CD8-positive, alpha-beta memory T cell (primary cell): ENCODE data around the gene ECPAS. TPM values are rescaled to one million over a fixed set of nuclear protein-coding genes. Genes with fewer than 3 reads are reported as not detected.

Source experiments
- CTCF ChIA-PET: fragments of 350-600 bp; sonication (Branson Sonifier 250); formaldehyde crosslinking; loops from one replicate; lab custom pipeline; 2021; ENCODE audit warnings: antibody characterized with exemption; lab: Charles Lee
- POLR2A ChIA-PET: fragments of 350-600 bp; sonication (Branson Sonifier 250); formaldehyde crosslinking; loops from one replicate; lab custom pipeline; 2021; ENCODE audit warnings: antibody characterized with exemption; lab: Charles Lee
- DNase-seq, 5 donors: peaks; one replicate each; pipeline versions ENCODE4 v3.0.0 to v3.0.0-alpha.2; 2020 to 2022; ENCODE audit warnings: mixed read lengths in 1 of 5
- H3K27ac ChIP-seq: one replicate; pipeline ENCODE4 v1.7.0; 2013; ENCODE audit warnings: low read depth, mild to moderate bottlenecking, low read length, moderate library complexity
- H3K27me3 ChIP-seq: 2 replicates; pipeline ENCODE4 v1.7.0; 2013; ENCODE audit warnings: low read length, mild to moderate bottlenecking; ENCODE audit not compliant: insufficient read depth, poor library complexity, severe bottlenecking
- H3K36me3 ChIP-seq: 2 replicates; pipeline ENCODE4 v1.7.0; 2013; ENCODE audit warnings: mild to moderate bottlenecking, low read length, moderate library complexity; ENCODE audit not compliant: insufficient read depth
- H3K4me1 ChIP-seq: 2 replicates; pipeline ENCODE4 v1.7.0; 2013; ENCODE audit warnings: mild to moderate bottlenecking, low read length, moderate library complexity; ENCODE audit not compliant: insufficient read depth
- H3K4me3 ChIP-seq: 2 replicates; pipeline ENCODE4 v1.7.0; 2013; ENCODE audit warnings: mild to moderate bottlenecking, low read length
- H3K9me3 ChIP-seq: 2 replicates; pipeline ENCODE4 v1.7.0; 2013; ENCODE audit warnings: mild to moderate bottlenecking, low read length
- H3K27ac Mint-ChIP-seq, 8 donors: one replicate each; pipeline ENCODE4 v1.8.0; 2020 to 2021; ENCODE audit warnings: mixed read lengths in 8 of 8, mild to moderate bottlenecking in 6 of 8, inconsistent platforms in 3 of 8, moderate library complexity in 3 of 8
- H3K27me3 Mint-ChIP-seq, 2 donors: one replicate each; pipeline ENCODE4 v1.8.0; 2020 to 2021; ENCODE audit warnings: mixed read lengths in 2 of 2, mild to moderate bottlenecking in 1 of 2, moderate library complexity in 1 of 2
- H3K36me3 Mint-ChIP-seq, 3 donors: one replicate each; pipeline ENCODE4 v1.8.0; 2020 to 2021; ENCODE audit warnings: mixed read lengths in 3 of 3, inconsistent platforms in 1 of 3, mild to moderate bottlenecking in 1 of 3
- H3K4me1 Mint-ChIP-seq, 3 donors: one replicate each; pipeline ENCODE4 v1.8.0; 2020 to 2021; ENCODE audit warnings: mixed read lengths in 3 of 3, inconsistent platforms in 1 of 3, mild to moderate bottlenecking in 1 of 3
- H3K4me3 Mint-ChIP-seq, 7 donors: one replicate each; pipeline ENCODE4 v1.8.0; 2020 to 2021; ENCODE audit warnings: mixed read lengths in 7 of 7, mild to moderate bottlenecking in 6 of 7, moderate library complexity in 4 of 7, inconsistent platforms in 2 of 7
- H3K9me3 Mint-ChIP-seq, 5 donors: one replicate each; pipeline ENCODE4 v1.8.0; 2020 to 2022; ENCODE audit warnings: mixed read lengths in 5 of 5, mild to moderate bottlenecking in 3 of 5, moderate library complexity in 2 of 5, inconsistent platforms in 1 of 5
- polyA plus RNA-seq: library from polyadenylated mRNA; unstranded; fragments of 300-500 nt; fragmentation: Illumina TruSeq; gene quantifications from one replicate; pipeline ENCODE4 v1.2.3, GENCODE V29; 2021
- total RNA-seq, 2 experiments: library from RNA; stranded (reverse); gene quantifications; one replicate each; pipeline ENCODE4 v1.2.3, GENCODE V29; 2021

ECPAS gene
- total and polyA plus RNA-seq, 3 experiments from 2014 or later, result 16.5 to 92.8 (median 86.4) TPM

DNA sequence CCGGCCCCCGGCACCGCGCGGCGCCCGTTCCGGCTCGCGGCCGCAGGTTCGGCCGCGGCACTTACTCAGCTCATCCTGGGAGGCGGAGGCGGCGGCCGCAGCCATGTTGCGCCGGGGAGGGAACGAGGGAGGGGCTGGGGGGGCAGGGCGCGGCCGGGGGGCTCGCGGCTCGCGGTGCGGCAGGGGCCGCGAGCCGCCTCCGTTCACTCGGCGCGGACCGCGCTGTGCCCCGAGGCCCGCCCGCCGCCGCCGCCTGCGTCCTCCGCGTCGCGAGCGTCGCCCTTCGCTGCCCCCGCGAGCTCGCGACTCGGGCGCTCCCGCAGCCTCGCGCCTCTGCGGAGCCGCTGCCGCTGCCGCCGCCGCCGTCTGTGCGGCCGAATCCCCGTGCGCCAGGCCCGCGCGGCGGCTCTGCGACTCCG, 735 bp downstream of the ECPAS start:
- Histone ChIP-seq H3K4me3 (no peak overlapping the region), H3K9me3 (no peaks in the 10 kb centered on the region), H3K27ac (no peak overlapping the region), H3K36me3 (no peaks in the 10 kb centered on the region), H3K4me1 (peaks cover 13% of the 10 kb centered on the region), H3K27me3 (no peaks in the 10 kb centered on the region)
- Mint-ChIP-seq H3K27ac (no peak overlapping the region), H3K9me3 (no peaks in the 10 kb centered on the region), H3K4me3 (peak overlapping the region in 4 of 7 donors; percentile 37 to 91 (median 66)), H3K27me3 (peaks cover 2 to 4% of the 10 kb centered on the region in 2 donors), H3K36me3 (peaks cover 0 to 11% (median 0%) of the 10 kb centered on the region in 3 donors), H3K4me1 (peaks cover 31 to 47% (median 41%) of the 10 kb centered on the region in 3 donors)
- ChIA-PET CTCF (no interaction called here), POLR2A (interaction anchor here (1.0 to 2.4 kb wide), 4 partner anchors 42 to 849 kb away, joined by 3 to 18 read pairs (median 4); partner anchors contain the start of genes DNAJC25 and ZNF483)
- DNase-seq, result peak in 4 of 5 donors; percentile 32 to 70 (median 48)

DNA sequence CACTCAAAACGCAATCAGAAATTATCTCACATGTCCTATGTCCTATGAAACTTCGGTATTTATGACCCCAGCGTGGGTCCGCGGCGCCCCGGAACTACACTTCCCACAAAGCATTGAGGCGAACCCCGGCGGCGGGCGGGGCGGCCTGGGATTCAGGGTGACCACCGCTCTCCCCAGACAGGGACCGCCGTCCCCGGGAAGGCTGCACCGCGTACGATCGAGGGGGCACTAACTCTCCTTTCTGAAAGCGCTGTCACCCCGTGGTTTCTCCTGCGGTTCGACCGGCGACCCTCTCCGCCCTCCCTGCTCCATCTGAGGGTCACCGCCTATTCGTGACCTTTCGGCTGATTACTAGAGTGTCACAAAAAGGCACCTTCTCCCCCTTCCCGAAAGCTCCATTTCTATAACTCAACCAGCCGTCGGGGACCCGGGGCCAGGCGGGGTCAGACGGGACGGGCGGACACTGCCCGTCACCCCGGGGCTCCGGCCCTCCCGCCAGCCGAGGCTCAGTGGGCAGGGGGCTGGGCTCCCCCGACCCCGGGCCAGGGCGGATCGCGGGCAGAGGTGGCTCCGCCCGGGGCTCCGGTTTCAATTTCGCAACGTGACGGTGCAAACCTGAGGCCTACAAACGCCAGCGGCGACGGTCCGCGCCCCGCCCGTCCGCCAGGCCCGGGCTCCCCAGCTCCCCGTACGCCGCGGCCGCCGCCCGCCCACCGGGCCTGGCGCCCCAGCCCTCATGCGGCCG, 1.3 kb downstream of the ECPAS start:
- Mint-ChIP-seq H3K36me3 (peaks cover 0 to 11% (median 0%) of the 10 kb centered on the region in 3 donors), H3K9me3 (no peaks in the 10 kb centered on the region), H3K27ac (peak overlapping the region; percentile 51 to 94 (median 88)), H3K4me1 (peaks cover 31 to 49% (median 41%) of the 10 kb centered on the region in 3 donors), H3K4me3 (peak overlapping the region; percentile 83 to 95 (median 88)), H3K27me3 (peaks cover 2 to 4% of the 10 kb centered on the region in 2 donors)
- POLR2A ChIA-PET, result interaction anchor here (1.0 to 2.4 kb wide), 5 partner anchors 42 to 850 kb away, joined by 3 to 18 read pairs (median 4); partner anchors contain the start of genes DNAJC25 and ZNF483
- no peaks in the 10 kb centered on the region for H3K27me3 ChIP-seq
- peaks cover 13% of the 10 kb centered on the region for H3K4me1 ChIP-seq
- no peaks in the 10 kb centered on the region for H3K9me3 ChIP-seq
- CTCF ChIA-PET, result interaction anchor here (1.6 kb wide), 1 partner anchor 42 kb away, joined by 4 read pairs; the partner anchor contains the start of gene ZNF483
- H3K4me3 ChIP-seq, result peak overlapping the region; percentile 84
- no peaks in the 10 kb centered on the region for H3K36me3 ChIP-seq
- peak overlapping the region; percentile 86 for H3K27ac ChIP-seq
- DNase-seq, result peak; percentile 44 to 74 (median 52)

DNA sequence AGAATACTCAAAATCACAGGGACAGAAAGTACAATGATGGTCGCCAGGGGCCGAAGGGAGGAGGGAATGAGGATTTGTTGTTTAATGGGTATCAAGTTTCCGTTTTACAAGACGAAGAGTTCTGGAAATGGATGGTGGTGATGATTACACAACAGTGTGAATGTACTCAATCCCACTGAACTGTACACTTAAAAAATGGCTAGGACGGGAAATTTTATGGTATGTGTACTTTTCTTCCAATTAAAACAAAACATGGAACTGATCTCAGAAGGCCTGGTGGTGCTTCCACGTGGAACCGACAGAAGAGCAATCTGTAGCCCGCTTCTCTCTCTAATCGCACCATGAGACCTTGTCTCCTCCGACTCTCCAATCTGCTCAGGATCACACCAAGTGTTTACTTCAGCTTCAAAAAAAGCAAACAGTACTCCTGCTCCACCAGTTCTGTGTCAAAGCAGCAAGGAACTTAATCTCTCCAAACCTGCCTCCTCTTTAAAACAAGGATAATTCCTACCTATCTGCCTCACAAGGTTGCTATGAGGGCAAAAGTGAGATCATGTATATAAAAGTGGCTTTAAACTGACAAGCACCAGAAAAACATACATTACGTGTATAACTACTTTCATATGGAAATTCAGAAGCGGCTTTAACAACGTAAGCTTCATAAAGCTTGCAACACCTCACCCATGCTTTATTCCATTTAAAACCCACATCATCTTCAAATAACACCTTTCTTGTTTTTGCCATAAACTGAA, 2.1 kb downstream of the ECPAS start:
- H3K4me1 ChIP-seq, result peaks cover 13% of the 10 kb centered on the region
- no peaks in the 10 kb centered on the region for H3K27me3 ChIP-seq
- no peaks in the 10 kb centered on the region for H3K9me3 ChIP-seq
- peak in 1 of 5 donors; percentile 7 for DNase-seq
- H3K9me3 Mint-ChIP-seq, result no peaks in the 10 kb centered on the region
- H3K27me3 Mint-ChIP-seq, result peaks cover 0 to 2% of the 10 kb centered on the region in 2 donors
- peak overlapping the region; percentile 84 for H3K4me3 ChIP-seq
- peak overlapping the region; percentile 49 for H3K27ac ChIP-seq
- H3K4me1 Mint-ChIP-seq, result peaks cover 38 to 57% (median 49%) of the 10 kb centered on the region in 3 donors
- peaks cover 0 to 11% (median 1%) of the 10 kb centered on the region in 3 donors for H3K36me3 Mint-ChIP-seq
- no peaks in the 10 kb centered on the region for H3K36me3 ChIP-seq
- peak overlapping the region; percentile 83 to 95 (median 88) for H3K4me3 Mint-ChIP-seq
- ChIA-PET POLR2A (interaction anchor here (1.0 to 2.4 kb wide), 4 partner anchors 43 to 850 kb away, joined by 3 to 18 read pairs (median 4); partner anchors contain the start of gene ZNF483), CTCF (interaction anchor here (1.6 kb wide), 1 partner anchor 43 kb away, joined by 4 read pairs; the partner anchor contains the start of gene ZNF483)
- H3K27ac Mint-ChIP-seq, result peak overlapping the region; percentile 51 to 94 (median 88)

DNA sequence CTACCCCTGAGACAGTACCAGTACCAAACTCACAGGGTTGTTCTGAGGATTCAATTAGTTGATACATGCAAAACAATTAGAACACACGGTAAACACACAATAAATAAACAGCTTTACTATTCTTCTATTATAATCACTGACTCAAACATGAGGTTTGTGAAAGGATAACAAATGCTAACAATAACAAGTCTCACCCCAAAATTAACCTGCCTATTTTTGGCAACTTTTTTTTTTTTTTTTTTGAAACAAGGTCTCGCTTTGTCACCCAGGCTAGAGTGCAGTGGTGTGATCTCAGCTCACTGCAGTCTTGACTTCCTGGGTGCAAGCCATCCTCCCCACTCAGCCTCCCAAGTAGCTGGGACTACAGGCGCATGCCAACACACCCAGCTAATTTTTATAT, 6.5 kb downstream of the ECPAS start:
- H3K36me3 Mint-ChIP-seq, result peaks cover 0 to 5% (median 2%) of the 10 kb centered on the region in 3 donors
- DNase-seq, result no peak
- Histone ChIP-seq H3K27me3 (no peaks in the 10 kb centered on the region), H3K4me1 (peaks cover 6% of the 10 kb centered on the region), H3K36me3 (no peaks in the 10 kb centered on the region), H3K4me3 (no peak overlapping the region), H3K27ac (no peak overlapping the region), H3K9me3 (no peaks in the 10 kb centered on the region)
- no peaks in the 10 kb centered on the region for H3K9me3 Mint-ChIP-seq
- peak overlapping the region in 1 of 7 donors; percentile 7 for H3K4me3 Mint-ChIP-seq
- ChIA-PET CTCF (no interaction called here), POLR2A (interaction anchor here (0.7 kb wide), 2 partner anchors 62 to 147 kb away, joined by 6 to 7 read pairs; no protein-coding TSS in a partner anchor)
- no peaks in the 10 kb centered on the region for H3K27me3 Mint-ChIP-seq
- no peak overlapping the region for H3K27ac Mint-ChIP-seq
- peaks cover 55 to 76% (median 68%) of the 10 kb centered on the region in 3 donors for H3K4me1 Mint-ChIP-seq

DNA sequence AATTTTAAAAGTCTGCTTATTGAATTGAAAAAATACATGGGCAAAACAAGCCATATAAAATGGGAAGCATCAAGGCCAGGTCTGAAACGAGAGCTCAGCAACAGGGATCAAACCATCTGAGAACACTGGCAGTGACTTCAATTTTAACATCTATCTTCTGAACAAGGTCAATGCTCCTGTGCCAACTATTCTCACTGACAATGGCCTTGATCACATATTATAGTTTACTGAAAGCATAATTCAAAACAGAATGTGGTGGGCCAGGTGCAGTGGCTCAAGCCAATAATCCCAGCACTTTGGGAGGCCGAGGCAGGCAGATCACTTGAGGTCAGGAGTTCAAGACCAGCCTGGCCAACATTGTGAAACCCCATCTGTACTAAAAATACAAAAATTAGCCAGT, 9.0 kb downstream of the ECPAS start:
- ChIA-PET CTCF (no interaction called here), POLR2A (no interaction called here)
- H3K27ac Mint-ChIP-seq, result no peak overlapping the region
- Histone ChIP-seq H3K27me3 (no peaks in the 10 kb centered on the region), H3K4me1 (no peaks in the 10 kb centered on the region), H3K4me3 (no peak overlapping the region), H3K36me3 (no peaks in the 10 kb centered on the region), H3K27ac (no peak overlapping the region), H3K9me3 (no peaks in the 10 kb centered on the region)
- DNase-seq, result no peak
- no peaks in the 10 kb centered on the region for H3K9me3 Mint-ChIP-seq
- H3K4me1 Mint-ChIP-seq, result peaks cover 53 to 73% (median 64%) of the 10 kb centered on the region in 3 donors
- H3K4me3 Mint-ChIP-seq, result peak overlapping the region in 1 of 7 donors; percentile 43
- peaks cover 0 to 7% (median 3%) of the 10 kb centered on the region in 3 donors for H3K36me3 Mint-ChIP-seq
- no peaks in the 10 kb centered on the region for H3K27me3 Mint-ChIP-seq

DNA sequence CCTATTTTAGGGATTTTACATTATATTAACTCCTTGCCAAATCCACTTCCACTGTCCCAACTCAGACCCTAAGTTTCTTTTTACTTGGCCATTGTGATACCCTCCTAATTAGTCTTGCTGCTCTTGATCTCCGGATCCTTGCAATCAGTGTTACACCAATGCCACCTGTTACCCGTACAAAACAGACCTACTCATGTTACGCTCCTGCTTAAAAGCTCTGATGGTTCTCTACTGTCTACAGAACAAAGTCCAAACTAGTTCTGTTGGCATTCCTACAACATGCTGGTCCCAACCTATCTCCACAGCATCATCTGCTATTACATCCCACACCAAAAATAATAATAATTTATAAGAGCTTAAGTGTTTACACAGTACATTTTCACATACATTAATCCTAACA, 9.8 kb downstream of the ECPAS start:
- Mint-ChIP-seq H3K27me3 (no peaks in the 10 kb centered on the region), H3K9me3 (no peaks in the 10 kb centered on the region), H3K27ac (peak overlapping the region in 3 of 8 donors; percentile 10 to 80 (median 47)), H3K36me3 (peaks cover 0 to 7% (median 3%) of the 10 kb centered on the region in 3 donors), H3K4me1 (peaks cover 55 to 73% (median 67%) of the 10 kb centered on the region in 3 donors), H3K4me3 (no peak overlapping the region)
- ChIA-PET CTCF (no interaction called here), POLR2A (no interaction called here)
- DNase-seq, result no peak
- Histone ChIP-seq H3K9me3 (no peaks in the 10 kb centered on the region), H3K36me3 (no peaks in the 10 kb centered on the region), H3K27me3 (no peaks in the 10 kb centered on the region), H3K4me1 (no peaks in the 10 kb centered on the region), H3K4me3 (no peak overlapping the region), H3K27ac (no peak overlapping the region)

DNA sequence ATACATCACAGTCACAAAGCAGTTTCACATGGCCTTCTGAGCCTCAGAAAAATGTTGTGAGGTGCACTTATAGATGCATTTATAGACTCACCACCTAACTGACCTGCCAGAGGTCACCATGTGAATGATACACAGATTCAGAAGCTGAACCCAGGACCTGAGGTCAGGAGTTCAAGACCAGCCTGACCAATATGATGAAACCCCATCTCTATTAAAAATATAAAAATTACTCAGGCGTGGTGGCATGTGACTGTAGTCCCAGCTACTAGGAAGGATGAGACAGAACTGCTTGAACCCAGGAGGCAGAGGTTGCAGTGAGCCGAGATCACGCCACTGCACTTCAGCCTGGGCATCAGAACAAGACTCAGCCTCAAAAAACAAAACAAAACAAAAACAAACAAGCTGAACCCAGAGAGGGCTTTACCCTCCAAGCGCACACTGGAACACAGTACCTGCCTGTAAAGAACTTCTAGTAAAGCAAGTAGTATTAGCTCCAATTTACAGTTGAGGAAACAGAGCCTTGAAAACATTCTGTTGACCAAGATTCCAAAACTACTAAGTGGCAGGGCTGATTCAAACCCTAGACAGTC, 16.3 kb downstream of the ECPAS start:
- no peaks in the 10 kb centered on the region for H3K9me3 ChIP-seq
- ChIA-PET CTCF (no interaction called here), POLR2A (no interaction called here)
- H3K27ac ChIP-seq, result no peak overlapping the region
- H3K4me3 ChIP-seq, result no peak overlapping the region
- H3K27me3 ChIP-seq, result no peaks in the 10 kb centered on the region
- no peaks in the 10 kb centered on the region for H3K36me3 ChIP-seq
- H3K4me1 ChIP-seq, result no peaks in the 10 kb centered on the region
- H3K4me1 Mint-ChIP-seq, result peaks cover 42 to 65% (median 65%) of the 10 kb centered on the region in 3 donors
- peak overlapping the region in 2 of 8 donors; percentile 50 to 52 for H3K27ac Mint-ChIP-seq
- no peaks in the 10 kb centered on the region for H3K27me3 Mint-ChIP-seq
- no peak overlapping the region for H3K4me3 Mint-ChIP-seq
- no peak for DNase-seq
- H3K36me3 Mint-ChIP-seq, result peaks cover 0 to 20% (median 5%) of the 10 kb centered on the region in 3 donors
- peaks cover 0 to 3% (median 0%) of the 10 kb centered on the region in 5 donors for H3K9me3 Mint-ChIP-seq
